H1 (cell line): ENCODE results near the gene COL5A3. TPM values are rescaled to one million over a fixed set of nuclear protein-coding genes. Genes with fewer than 3 reads are reported as not detected.

Source experiments
- CTCF ChIA-PET: fragments of 300-600 bp; sonication (Branson Sonifier 250); formaldehyde crosslinking; loops from one replicate; lab custom pipeline; 2021; ENCODE audit not compliant: partially characterized antibody; lab: Charles Lee
- POLR2A ChIA-PET: fragments of 300-600 bp; sonication (Branson Sonifier 250); formaldehyde crosslinking; loops from one replicate; lab custom pipeline; 2021; ENCODE audit warnings: inconsistent platforms; ENCODE audit not compliant: partially characterized antibody; lab: Charles Lee
- DNase-seq, 2 experiments: peaks; one replicate each; pipeline versions ENCODE4 v3.0.0 to v3.0.0-alpha.2; 2010 to 2022; ENCODE audit warnings: low spot score in 2 of 2, low read depth in 1 of 2, mixed read lengths in 1 of 2
- FAIRE-seq: peaks from 2 replicates; lab custom pipeline; 2011; peaks lifted over from hg19 to GRCh38; lab: Jason Lieb, UNC
- H2AFZ ChIP-seq: 2 replicates; pipeline ENCODE4 v1.8.1; 2012; ENCODE audit warnings: low read length, inconsistent platforms
- H2AK5ac ChIP-seq: 2 replicates; pipeline ENCODE4 v1.6.1; 2013; ENCODE audit warnings: low read depth, low read length
- H2BK120ac ChIP-seq: replicated peaks from 2 replicates; pipeline ENCODE3; 2013; ENCODE audit warnings: low read depth, low read length, inconsistent platforms
- H2BK12ac ChIP-seq: 2 replicates; pipeline ENCODE4 v1.6.1; 2013; ENCODE audit warnings: low read depth, low read length
- H2BK15ac ChIP-seq: 2 replicates; pipeline ENCODE4 v1.6.1; 2013; ENCODE audit warnings: low read length
- H2BK20ac ChIP-seq: 2 replicates; pipeline ENCODE4 v1.6.1; 2013; ENCODE audit warnings: low read length
- H2BK5ac ChIP-seq: 2 replicates; pipeline ENCODE4 v1.6.1; 2013; ENCODE audit warnings: low read depth, low read length
- H3K14ac ChIP-seq: 2 replicates; pipeline ENCODE4 v1.6.1; 2013; ENCODE audit warnings: inconsistent platforms; ENCODE audit not compliant: insufficient read length
- H3K18ac ChIP-seq: 2 replicates; pipeline ENCODE4 v1.6.1; 2013; ENCODE audit warnings: low read length; ENCODE audit errors: extremely low read depth
- H3K23ac ChIP-seq: 2 replicates; pipeline ENCODE4 v1.6.1; 2013; ENCODE audit warnings: inconsistent platforms; ENCODE audit not compliant: insufficient read length
- H3K23me2 ChIP-seq: 2 replicates; pipeline ENCODE4 v1.6.1; 2013; ENCODE audit warnings: low read depth, low read length
- H3K27ac ChIP-seq: 2 replicates; pipeline ENCODE4 v1.6.1; 2011; ENCODE audit warnings: low read depth, low read length, inconsistent platforms
- H3K27me3 ChIP-seq, 4 experiments: replicated peaks in 1 of 4; 1 replicate in 1 of 4; 2 replicates in 3 of 4; pipeline versions ENCODE4 v1.6.1 to v1.8.1; 2011 to 2013; ENCODE audit warnings: low read length in 3 of 4, mild to moderate bottlenecking in 3 of 4, inconsistent platforms in 2 of 4, mixed read lengths in 2 of 4, moderate library complexity in 1 of 4; ENCODE audit not compliant: control insufficient read depth in 3 of 4, insufficient read depth in 3 of 4; ENCODE audit errors: extremely low read depth in 1 of 4
- H3K36me3 ChIP-seq, 4 experiments: 2 replicates each; pipeline versions ENCODE4 v1.6.1 to v1.8.1; 2011 to 2013; ENCODE audit warnings: mild to moderate bottlenecking in 4 of 4, low read length in 3 of 4, moderate library complexity in 2 of 4, control low read depth in 1 of 4, inconsistent platforms in 1 of 4; ENCODE audit not compliant: insufficient read depth in 4 of 4, control insufficient read depth in 2 of 4
- H3K4ac ChIP-seq: replicated peaks from 2 replicates; pipeline ENCODE3; 2013; ENCODE audit warnings: low read length, low read depth, mixed read lengths, inconsistent platforms; ENCODE audit not compliant: insufficient read length
- H3K4me1 ChIP-seq, 4 experiments: replicated peaks in 1 of 4; 1 replicate in 1 of 4; 2 replicates in 3 of 4; pipeline versions ENCODE4 v1.6.1 to v1.8.1; 2011 to 2013; ENCODE audit warnings: low read length in 3 of 4, inconsistent platforms in 2 of 4, mixed read lengths in 1 of 4; ENCODE audit not compliant: insufficient read depth in 4 of 4, control insufficient read depth in 3 of 4
- H3K4me2 ChIP-seq, 2 experiments: 2 replicates each; pipeline versions ENCODE4 v1.6.1 to v1.8.1; 2011 to 2013; ENCODE audit warnings: low read depth in 2 of 2, low read length in 2 of 2, control low read depth in 1 of 2, inconsistent platforms in 1 of 2, mild to moderate bottlenecking in 1 of 2; ENCODE audit not compliant: insufficient read depth in 1 of 2
- H3K4me3 ChIP-seq, 4 experiments: fragments of 200-600, 300-600 bp in 1 of 4; sonication (generic), shearing (Covaris generic), sonication (Bioruptor Twin) in 1 of 4; 2 replicates each; pipeline versions ENCODE4 v1.5.1 to v1.8.1; 2011 to 2016; ENCODE audit warnings: low read length in 4 of 4, low read depth in 3 of 4, control low read depth in 2 of 4, inconsistent platforms in 2 of 4, mild to moderate bottlenecking in 2 of 4, mixed read lengths in 1 of 4, moderate library complexity in 1 of 4; ENCODE audit not compliant: insufficient read depth in 2 of 4; ENCODE audit errors: extremely low read depth in 1 of 4
- H3K56ac ChIP-seq: replicated peaks from 2 replicates; pipeline ENCODE3; 2013; ENCODE audit warnings: low read depth, mild to moderate bottlenecking, mixed read lengths, low read length, inconsistent platforms; ENCODE audit not compliant: insufficient read length
- H3K79me1 ChIP-seq: 2 replicates; pipeline ENCODE4 v1.6.1; 2013; ENCODE audit warnings: low read depth, low read length, control low read depth
- H3K79me2 ChIP-seq, 2 experiments: 2 replicates each; pipeline versions ENCODE4 v1.6.1 to v1.8.1; 2012 to 2013; ENCODE audit warnings: low read length in 2 of 2, mild to moderate bottlenecking in 2 of 2, inconsistent platforms in 1 of 2; ENCODE audit not compliant: insufficient read depth in 2 of 2, control insufficient read depth in 1 of 2
- H3K9ac ChIP-seq, 4 experiments: replicated peaks in 1 of 4; 1 replicate in 1 of 4; 2 replicates in 3 of 4; pipeline versions ENCODE4 v1.6.1 to v1.8.1; 2011 to 2013; ENCODE audit warnings: low read depth in 3 of 4, low read length in 3 of 4, control low read depth in 2 of 4, mild to moderate bottlenecking in 2 of 4, moderate library complexity in 2 of 4, inconsistent platforms in 1 of 4; ENCODE audit errors: extremely low read depth in 1 of 4
- H3K9me3 ChIP-seq, 2 experiments: 2 replicates each; pipeline versions ENCODE4 v1.6.1 to v1.8.1; 2012 to 2013; ENCODE audit warnings: mild to moderate bottlenecking in 2 of 2, moderate library complexity in 2 of 2, control low read depth in 1 of 2, inconsistent platforms in 1 of 2, low read depth in 1 of 2, low read length in 1 of 2, mixed read lengths in 1 of 2; ENCODE audit not compliant: insufficient read depth in 2 of 2
- H4K20me1 ChIP-seq, 2 experiments: replicated peaks in 1 of 2; 2 replicates each; pipeline versions ENCODE3 to v1.8.1; 2011 to 2013; ENCODE audit warnings: inconsistent platforms in 2 of 2, low read length in 2 of 2, mild to moderate bottlenecking in 1 of 2; ENCODE audit not compliant: insufficient read depth in 2 of 2, control insufficient read depth in 1 of 2
- H4K5ac ChIP-seq: 2 replicates; pipeline ENCODE4 v1.6.1; 2013; ENCODE audit warnings: low read length, low read depth, mixed read lengths, inconsistent platforms; ENCODE audit not compliant: insufficient read length
- H4K8ac ChIP-seq: 2 replicates; pipeline ENCODE4 v1.8.0; 2013; ENCODE audit warnings: mild to moderate bottlenecking, moderate library complexity, low read length, inconsistent platforms; ENCODE audit not compliant: insufficient read depth; ENCODE audit errors: extremely low read depth
- H4K91ac ChIP-seq: replicated peaks from 2 replicates; pipeline ENCODE3; 2013; ENCODE audit warnings: low read length, mixed read lengths, inconsistent platforms; ENCODE audit not compliant: insufficient read length
- ATF3 ChIP-seq: IDR thresholded peaks from 2 replicates; pipeline ENCODE4 v1.6.1; 2011; ENCODE audit warnings: low read depth, mild to moderate bottlenecking, low read length; ENCODE audit not compliant: insufficient read depth
- CHD2 ChIP-seq: IDR thresholded peaks from 2 replicates; pipeline ENCODE4 v1.6.1; 2012; ENCODE audit warnings: low read length, improper control_type of control experiment
- CTCF ChIP-seq, 3 experiments: IDR thresholded peaks; 1 replicate in 2 of 3; 2 replicates in 1 of 3; pipeline versions ENCODE4 v1.5.1 to v1.6.1; 2011; ENCODE audit warnings: low read length in 3 of 3, mild to moderate bottlenecking in 3 of 3, inconsistent platforms in 2 of 3, low read depth in 1 of 3, moderate library complexity in 1 of 3; ENCODE audit not compliant: insufficient read depth in 1 of 3; ENCODE audit errors: control extremely low read depth in 1 of 3
- HDAC2 ChIP-seq, 2 experiments: fragments of 300-600 bp in 1 of 2; sonication (generic) in 1 of 2; IDR thresholded peaks; 2 replicates each; pipeline ENCODE4 v1.6.1; 2011 to 2012; ENCODE audit warnings: low read depth in 2 of 2, low read length in 2 of 2, mild to moderate bottlenecking in 2 of 2, moderate library complexity in 2 of 2, borderline replicate concordance in 1 of 2, inconsistent platforms in 1 of 2
- RBBP5 ChIP-seq: IDR thresholded peaks from 2 replicates; pipeline ENCODE4 v1.7.1; 2012; ENCODE audit warnings: low read depth, mild to moderate bottlenecking, inconsistent platforms, low read length, moderate library complexity, borderline replicate concordance
- RFX5 ChIP-seq: IDR thresholded peaks from 2 replicates; pipeline ENCODE4 v1.6.1; 2011; ENCODE audit warnings: low read depth, low read length, improper control_type of control experiment, borderline replicate concordance
- RXRA ChIP-seq: IDR thresholded peaks from 2 replicates; pipeline ENCODE4 v1.6.1; 2011; ENCODE audit warnings: low read depth, mild to moderate bottlenecking, low read length, moderate library complexity; ENCODE audit not compliant: insufficient read depth
- TAF7 ChIP-seq: optimal IDR thresholded peaks from 2 replicates; pipeline ENCODE3; 2011; ENCODE audit warnings: low read depth, mild to moderate bottlenecking, inconsistent platforms, low read length, moderate library complexity, borderline replicate concordance
- WGBS, 2 experiments: shearing (Covaris generic) in 1 of 2; methylation state at CpG; one replicate each; pipeline versions ENCODE4 v1.1.6 to v1.1.7; 2013 to 2015; ENCODE audit warnings: low lambda C conversion rate in 2 of 2, mixed read lengths in 2 of 2, inconsistent platforms in 1 of 2, low coverage in 1 of 2, missing lambda C conversion rate in 1 of 2; ENCODE audit not compliant: insufficient replicate concordance in 2 of 2, insufficient coverage in 1 of 2, insufficient read length in 1 of 2; ENCODE audit errors: extremely low coverage in 1 of 2, missing lambda C conversion rate in 1 of 2; 5-methylcytosine and 5-hydroxymethylcytosine counted together
- polyA plus RNA-seq, 7 experiments: library from polyadenylated mRNA; depleted of rRNA in 3 of 7; stranded (reverse) in 5 of 7; unstranded in 2 of 7; fragments of >200 nt in 5 of 7; fragments of 200-250 nt in 2 of 7; gene quantifications; 1 replicate in 5 of 7; 2 replicates in 1 of 7; 4 replicates in 1 of 7; pipeline versions ENCODE4 v1.2.1 to v1.2.3, GENCODE V29; 2011 to 2013; ENCODE audit warnings: missing spikeins in 2 of 7, mixed read lengths in 2 of 7
- total RNA-seq: library from RNA; stranded (reverse); fragmentation: NEBNext Ultra II Directional; extraction: Animal tissue kit (Norgen Biotek cat#: 25700); gene quantifications from 2 replicates; pipeline ENCODE4 v1.2.1, GENCODE V29; 2021

The COL5A3 gene
- total and polyA plus RNA-seq, 2 of the 8 experiments (the other 6 are each of a cell fraction or from before 2014, with no cell fraction given), result 0.67 to 0.74 TPM

GRCh38 chr19:9911524-9912185 lies 98.6 kb downstream of the COL5A3 start:
- H3K36me3 ChIP-seq, result no peaks in the 10 kb centered on the region; a peak in 1 of 8 replicates
- no peaks in the 10 kb centered on the region for H3K9me3 ChIP-seq
- no peak overlapping the region for H2BK5ac ChIP-seq
- CTCF ChIA-PET, result interaction anchor here (1.0 to 1.5 kb wide), 3 partner anchors 13 to 505 kb away, joined by 3 read pairs; no protein-coding TSS in a partner anchor
- H3K79me1 ChIP-seq, result peaks cover 16% of the 10 kb centered on the region
- no peak overlapping the region; the same call in 1 of the 2 replicates for H2BK12ac ChIP-seq
- H4K20me1 ChIP-seq, result peaks cover 21 to 34% of the 10 kb centered on the region in 2 experiments
- no peak for FAIRE-seq
- no peak for DNase-seq
- H2AFZ ChIP-seq, result no peak overlapping the region
- peaks cover 0 to 13% (median 4%) of the 10 kb centered on the region in 4 experiments; a peak in 6 of 7 replicates for H3K4me1 ChIP-seq
- no peak overlapping the region for H2AK5ac ChIP-seq
- WGBS, 2 experiments, result 90% methylated on average over 6 of the region's 6 CpGs; no CpG with 5 or more reads in 1 of the 2 experiments
- H3K56ac ChIP-seq, result no peak overlapping the region
- peaks cover 0 to 9% (median 2%) of the 10 kb centered on the region in 4 experiments; a peak in 4 of 7 replicates for H3K27me3 ChIP-seq
- H2BK120ac ChIP-seq, result no peak overlapping the region
- H3K79me2 ChIP-seq, result peaks cover 6 to 34% of the 10 kb centered on the region in 2 experiments; a peak in 3 of 4 replicates
- no peak overlapping the region for H2BK15ac ChIP-seq
- H4K8ac ChIP-seq, result no peak overlapping the region
- H3K18ac ChIP-seq, result no peak overlapping the region
- no peak overlapping the region for H4K91ac ChIP-seq
- H3K9ac ChIP-seq, result no peak overlapping the region; a peak in 1 of 7 replicates
- no peak overlapping the region for H3K4ac ChIP-seq
- no peak overlapping the region for H3K27ac ChIP-seq
- H3K23me2 ChIP-seq, result peaks cover 10% of the 10 kb centered on the region; the same call in 1 of the 2 replicates
- no peak overlapping the region for H2BK20ac ChIP-seq
- no peak overlapping the region for H3K23ac ChIP-seq
- no peak overlapping the region for H3K4me3 ChIP-seq
- POLR2A ChIA-PET, result interaction anchor here (1.1 to 2.9 kb wide), 4 partner anchors 13 to 41 kb away, joined by 3 to 13 read pairs (median 4); partner anchors contain the start of gene OLFM2
- no peak overlapping the region for H4K5ac ChIP-seq
- peak overlapping the region in 1 of 2 experiments; percentile 67; a peak in 1 of 4 replicates for H3K4me2 ChIP-seq
- no peak overlapping the region for H3K14ac ChIP-seq
- TF ChIP-seq RFX5 (no peak), CHD2 (no peak), RBBP5 (no peak), HDAC2 (IDR thresholded peaks at IDR 0.05; ENCODE audit: borderline replicate concordance in 1 of 2, low read depth in 2 of 2, low read length in 2 of 2) (no peak), TAF7 (no peak), RXRA (no peak), ATF3 (no peak), CTCF (IDR thresholded peaks at IDR 0.05; ENCODE audit: control extremely low read depth in 1 of 3, insufficient read depth in 1 of 3, low read depth in 1 of 3, low read length in 3 of 3) (no peak)
